CD4-positive, alpha-beta T cell treated with Interleukin-12 subunit alpha and Interleukin-12 subunit beta, for 1 hour (primary cell): ENCODE measurements around the gene ANKRD11.
A peak's percentile ranks its signal among the peaks of the same experiment; 100 is the strongest.
"Not testable (repeated sequence)": the region's sequence is repeated elsewhere in the genome, so short reads cannot be mapped to it uniquely, and the experiment has no call there.

Experiments used
- DNase-seq: peaks from one replicate; pipeline ENCODE4 v3.0.0-alpha.2; 2020

Gene ANKRD11

DNA sequence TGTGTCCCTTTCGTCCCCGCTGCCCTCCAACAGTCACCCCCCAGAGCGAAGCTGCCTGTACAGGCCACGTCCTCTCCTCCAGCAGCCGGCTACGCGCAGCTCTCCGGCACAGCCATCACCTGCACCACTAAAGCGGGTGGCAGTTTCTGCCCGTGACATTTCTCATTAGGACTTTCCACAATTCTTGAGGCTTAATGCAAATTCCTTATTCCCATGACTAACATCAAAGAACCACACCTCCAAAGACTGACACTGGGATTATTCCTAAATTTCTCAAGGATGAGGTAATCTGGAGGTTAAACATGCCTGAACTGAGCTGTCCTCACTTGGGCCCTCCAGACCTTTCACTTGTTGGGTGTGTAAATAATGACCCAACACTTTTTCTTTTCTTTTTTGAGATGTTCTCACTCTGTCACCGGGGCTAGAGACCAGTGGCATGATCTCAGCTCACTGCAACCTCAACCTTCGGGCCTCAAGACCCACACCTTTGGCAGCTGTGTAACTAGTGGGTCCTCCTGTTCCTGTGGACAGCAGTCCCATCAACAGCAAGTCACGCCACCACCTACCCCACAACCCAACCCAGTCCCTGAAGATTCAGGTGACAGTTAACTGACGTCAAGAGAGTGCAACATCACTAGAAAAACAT is 11.7 kb downstream of the ANKRD11 start:
- DNase-seq: no peak

DNA sequence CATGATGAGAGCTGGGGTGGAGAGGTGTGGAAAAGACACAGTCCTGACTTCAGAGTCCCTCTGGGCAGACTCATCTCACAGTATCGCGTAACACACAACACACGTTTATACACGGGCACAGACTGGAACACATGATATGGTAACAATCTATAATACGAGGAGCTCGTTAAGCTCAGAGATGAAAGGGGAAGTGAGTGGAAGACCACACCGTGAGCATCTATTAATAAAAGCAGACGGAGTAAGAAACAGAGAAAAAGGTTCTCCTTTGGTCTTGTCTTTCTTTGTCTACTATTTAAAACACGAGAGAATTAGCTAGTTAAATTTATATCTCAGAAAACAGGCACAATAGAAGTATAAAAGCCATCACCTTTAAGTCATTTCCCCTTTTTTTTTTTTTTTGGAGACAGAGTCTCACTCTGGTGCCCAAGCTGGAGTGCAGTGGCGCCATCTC is 13.5 kb downstream of the ANKRD11 start:
- no peak for DNase-seq

DNA sequence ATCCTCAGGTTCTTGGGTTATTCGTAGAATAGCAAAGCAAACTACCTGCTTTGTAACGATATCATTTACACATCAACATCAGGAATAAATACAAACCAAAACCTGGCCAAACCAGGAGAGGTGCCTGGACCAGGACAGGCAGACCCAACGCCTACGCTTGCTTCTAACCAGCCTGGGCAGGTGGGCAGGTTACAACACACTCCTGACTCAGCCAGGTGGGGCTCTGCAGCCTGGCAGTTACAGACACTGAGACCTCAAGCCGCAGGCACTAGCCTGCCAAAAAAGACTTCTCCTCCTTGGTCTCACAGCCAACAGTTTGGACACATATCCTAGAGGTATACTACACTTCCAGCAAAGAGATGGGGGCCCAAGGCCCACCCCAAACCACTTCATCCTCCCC is 14.0 kb downstream of the ANKRD11 start:
- DNase-seq: no peak

DNA sequence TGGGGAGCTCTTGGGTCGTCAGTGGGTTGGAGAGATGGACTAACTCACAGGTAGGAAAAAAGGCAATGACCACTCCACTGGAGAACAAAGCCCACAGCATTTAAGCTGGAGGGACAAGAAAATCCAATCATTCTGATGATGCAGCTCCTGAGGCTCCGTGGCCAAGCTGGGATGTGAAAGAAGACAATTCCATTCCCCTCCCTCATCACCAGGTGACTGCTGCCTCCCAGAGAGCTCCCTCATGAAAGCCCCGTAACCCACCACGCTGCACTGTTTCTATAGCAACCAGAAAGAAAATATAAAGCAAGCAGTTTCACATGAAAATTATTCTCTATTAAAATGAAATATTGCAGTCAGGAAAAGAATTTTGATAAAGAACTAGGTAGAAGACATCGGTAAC is 15.2 kb downstream of the ANKRD11 start:
- DNase-seq: no peak

DNA sequence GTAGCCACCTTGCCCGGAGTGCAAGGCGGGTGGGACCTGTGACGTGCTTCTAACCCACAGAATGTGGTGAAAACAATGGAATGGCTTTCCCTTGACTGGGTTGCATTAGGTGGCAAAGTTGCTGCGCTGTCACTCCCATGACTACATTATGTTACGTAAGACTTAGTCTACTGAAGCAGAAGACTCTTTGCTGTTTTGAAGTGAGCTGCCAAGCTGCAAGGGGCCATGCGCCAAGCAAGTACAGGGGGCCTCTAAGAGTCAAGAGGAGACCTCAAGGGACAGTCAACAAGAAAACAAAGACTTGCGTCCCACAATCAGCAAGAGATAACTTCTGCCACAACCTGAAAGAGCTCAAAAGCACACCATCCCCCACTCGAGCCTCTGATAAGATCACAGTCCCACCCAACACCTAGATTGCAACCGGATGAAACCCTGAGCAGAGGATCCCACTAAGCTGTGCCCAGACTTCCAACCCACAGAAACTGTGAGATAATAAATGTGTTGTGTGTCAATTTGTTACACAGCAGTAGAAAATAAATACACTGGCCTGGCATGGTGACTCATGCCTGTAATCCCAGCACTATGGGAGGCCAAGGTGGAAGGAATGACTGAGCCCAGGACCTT is 16.5 kb downstream of the ANKRD11 start:
- DNase-seq: peak; percentile 35

DNA sequence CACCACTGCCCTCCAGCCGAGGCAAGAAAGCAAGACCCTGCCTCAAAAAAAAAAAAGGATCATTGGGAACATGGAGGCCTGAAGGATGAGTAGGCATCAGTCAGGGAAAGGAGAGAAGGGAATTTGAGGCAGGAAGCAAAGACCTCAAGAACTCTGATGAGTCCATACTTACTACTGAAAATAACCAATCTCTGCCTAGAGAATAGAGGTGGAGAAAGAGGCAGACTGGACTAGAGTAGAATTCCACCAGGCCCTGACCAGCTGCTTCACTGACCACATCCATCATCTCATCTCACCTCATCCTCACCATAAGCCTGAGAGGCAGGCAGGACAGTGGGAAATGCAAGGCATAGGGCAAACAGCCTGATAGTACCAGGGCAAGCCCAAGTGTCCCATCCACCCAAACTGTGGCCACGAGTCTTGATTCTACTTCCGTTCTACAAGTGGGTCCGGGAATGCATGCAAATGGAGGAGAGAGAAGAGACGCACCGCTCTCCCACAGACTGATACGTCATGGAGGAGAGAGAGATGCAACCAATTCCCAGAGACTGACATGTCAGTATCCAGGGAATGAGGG is 17.1 kb downstream of the ANKRD11 start:
- DNase-seq: no peak

DNA sequence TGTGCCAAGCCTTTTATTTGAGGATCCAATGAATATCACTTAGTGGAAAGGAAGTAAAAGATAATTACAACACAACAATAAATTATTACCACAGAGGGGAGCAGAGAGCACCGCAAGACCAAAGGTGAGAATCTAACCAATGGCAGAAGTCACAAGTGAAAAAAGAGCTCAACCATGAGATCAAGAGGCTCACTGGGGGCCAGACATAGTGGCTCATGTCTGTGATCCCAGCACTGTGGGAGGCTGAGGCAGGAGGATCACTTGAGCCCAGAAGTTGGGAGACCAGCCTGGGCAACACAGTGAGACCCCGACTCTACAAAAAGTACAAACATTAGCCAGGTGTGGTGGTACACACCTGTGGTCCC is 17.7 kb downstream of the ANKRD11 start:
- peak; percentile 26 for DNase-seq

DNA sequence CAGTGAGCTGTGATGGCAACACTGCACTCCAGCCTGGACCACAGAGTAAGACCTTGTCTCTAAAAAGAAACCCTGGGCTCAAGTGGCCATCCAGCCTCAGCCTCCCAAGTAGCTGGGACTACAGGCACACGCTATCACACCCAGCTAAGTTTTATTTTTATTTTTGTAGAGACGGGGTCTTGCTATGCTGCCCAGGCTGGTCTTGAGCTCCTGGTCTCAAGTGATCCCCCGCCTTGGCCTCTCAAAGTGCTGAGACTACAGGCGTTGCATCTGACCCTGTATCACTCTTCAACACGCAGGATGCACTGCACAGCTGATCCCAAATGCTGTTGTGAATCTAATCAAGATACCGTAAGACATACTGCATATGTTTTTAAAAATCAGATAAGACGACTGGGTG is 23.0 kb downstream of the ANKRD11 start:
- no peak for DNase-seq

DNA sequence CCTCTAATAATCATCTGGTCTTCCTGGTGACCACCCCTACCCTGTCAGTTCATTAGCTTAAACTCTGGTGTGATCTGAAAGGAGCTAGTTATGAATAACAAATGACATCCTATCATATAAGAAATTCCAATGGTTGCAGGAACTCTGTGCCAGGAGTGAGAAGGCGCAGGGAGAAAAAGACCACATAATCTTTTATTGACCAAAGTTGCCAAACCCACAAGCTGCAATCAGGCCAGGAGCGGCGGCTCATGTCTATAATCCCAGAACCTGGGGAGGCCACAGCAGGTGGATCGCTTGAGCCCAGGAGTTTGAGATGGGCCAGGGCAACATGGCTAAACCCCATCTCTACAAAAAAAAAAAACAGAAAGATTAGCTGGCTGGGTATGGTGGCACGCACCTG is 23.4 kb downstream of the ANKRD11 start:
- DNase-seq: no peak

DNA sequence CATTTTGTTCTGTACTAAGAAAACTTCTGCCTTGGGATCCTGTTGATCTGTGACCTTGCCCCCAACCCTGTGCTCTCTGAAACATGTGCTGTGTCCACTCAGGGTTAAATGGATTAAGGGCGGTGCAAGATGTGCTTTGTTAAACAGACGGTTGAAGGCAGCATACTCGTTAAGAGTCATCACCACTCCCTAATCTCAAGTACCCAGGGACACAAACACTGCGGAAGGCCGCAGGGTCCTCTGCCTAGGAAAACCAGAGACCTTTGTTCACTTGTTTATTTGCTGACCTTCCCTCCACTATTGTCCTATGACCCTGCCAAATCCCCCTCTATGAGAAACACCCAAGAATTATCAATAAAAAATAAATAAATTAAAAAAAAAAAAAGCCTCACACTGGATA is 27.0 kb downstream of the ANKRD11 start:
- DNase-seq: not testable (repeated sequence)

DNA sequence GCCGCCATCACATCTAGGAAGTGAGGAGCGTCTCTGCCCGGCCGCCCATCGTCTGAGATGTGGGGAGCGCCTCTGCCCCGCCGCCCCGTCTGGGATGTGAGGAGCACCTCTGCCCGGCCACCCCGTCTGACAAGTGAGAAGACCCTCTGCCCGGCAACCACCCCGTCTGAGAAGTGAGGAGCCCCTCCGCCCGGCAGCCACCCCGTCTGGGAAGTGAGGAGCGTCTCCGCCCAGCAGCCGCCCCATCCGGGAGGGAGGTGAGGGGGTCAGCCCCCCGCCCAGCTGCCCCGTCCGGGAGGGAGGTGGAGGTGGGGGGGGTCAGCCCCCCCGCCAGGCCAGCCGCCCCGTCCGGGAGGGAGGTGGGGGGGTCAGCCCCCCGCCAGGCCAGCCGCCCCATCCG is 27.7 kb downstream of the ANKRD11 start:
- not testable (repeated sequence) for DNase-seq

DNA sequence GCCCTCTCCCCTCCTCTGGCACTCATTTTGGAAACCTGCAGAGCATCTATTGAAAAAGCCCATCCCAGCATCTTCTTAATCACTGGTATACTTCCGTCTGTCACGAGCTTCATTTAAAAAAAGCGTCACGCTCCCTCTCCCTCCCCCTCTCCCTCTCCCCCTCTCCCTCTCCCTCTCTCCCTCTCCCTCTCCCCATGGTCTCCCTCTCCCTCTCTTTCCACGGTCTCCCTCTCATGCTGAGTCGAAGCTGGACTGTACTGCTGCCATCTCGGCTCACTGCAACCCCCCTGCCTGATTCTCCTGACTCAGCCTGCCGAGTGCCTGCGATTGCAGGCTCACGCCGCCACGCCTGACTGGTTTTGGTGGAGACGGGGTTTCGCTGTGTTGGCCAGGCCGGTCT is 28.5 kb downstream of the ANKRD11 start:
- DNase-seq: not testable (repeated sequence)

DNA sequence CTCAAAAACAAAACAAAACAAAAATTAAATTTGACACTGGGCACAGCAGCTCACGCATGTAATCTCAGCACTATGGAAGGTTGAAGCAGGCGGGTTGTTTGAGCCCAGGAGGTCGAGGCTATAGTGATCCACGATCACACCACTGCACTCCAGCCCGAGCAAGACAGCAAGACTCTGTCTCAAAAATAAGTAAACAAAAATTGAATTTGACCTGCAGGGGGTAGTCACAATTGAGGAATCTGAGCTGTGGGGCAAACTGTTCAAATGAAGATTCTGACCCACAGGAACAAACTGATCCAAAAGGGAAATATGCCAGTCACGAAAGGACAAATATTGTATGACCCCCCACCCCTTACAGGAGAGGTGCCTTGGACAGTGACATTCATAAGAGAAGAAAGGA is 29.8 kb downstream of the ANKRD11 start:
- DNase-seq: no peak

DNA sequence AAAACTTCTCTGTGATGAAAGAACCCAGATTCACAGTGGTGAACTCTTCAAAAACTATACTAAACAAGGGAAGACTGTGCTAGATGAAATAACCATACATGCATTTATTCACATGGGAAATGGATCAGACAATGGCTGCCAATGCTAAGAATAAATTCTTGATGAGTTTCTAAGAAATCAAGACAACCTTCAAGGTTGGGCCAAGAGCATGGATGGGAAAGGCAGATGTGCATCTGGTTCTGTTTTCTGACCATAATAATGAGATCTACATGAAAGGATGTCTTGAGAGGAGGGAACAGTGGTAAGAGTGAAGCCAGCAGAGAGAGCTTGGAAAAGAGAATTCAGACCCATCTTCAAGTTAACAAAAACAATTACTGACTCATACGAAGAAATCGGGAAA is 31.4 kb downstream of the ANKRD11 start:
- no peak for DNase-seq

DNA sequence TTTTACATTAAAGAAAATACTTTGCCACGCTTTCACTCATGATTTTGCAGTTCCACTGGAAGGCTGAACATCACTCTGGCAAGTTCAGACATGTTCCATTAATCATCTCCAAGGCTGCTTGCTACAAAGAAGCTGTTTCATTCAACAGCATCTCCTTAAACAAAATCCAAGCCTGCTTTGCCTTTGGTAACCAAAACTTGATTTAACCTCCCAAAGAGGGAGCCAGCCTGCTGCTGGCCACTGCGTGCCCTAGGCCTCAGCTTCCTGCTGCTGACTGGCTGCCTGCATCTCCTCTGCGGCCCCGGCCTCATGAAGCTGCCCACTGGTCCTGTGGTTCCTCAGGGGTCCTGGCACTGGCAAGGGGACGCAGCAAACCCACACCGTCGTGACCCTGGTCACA is 31.8 kb downstream of the ANKRD11 start:
- DNase-seq: no peak

DNA sequence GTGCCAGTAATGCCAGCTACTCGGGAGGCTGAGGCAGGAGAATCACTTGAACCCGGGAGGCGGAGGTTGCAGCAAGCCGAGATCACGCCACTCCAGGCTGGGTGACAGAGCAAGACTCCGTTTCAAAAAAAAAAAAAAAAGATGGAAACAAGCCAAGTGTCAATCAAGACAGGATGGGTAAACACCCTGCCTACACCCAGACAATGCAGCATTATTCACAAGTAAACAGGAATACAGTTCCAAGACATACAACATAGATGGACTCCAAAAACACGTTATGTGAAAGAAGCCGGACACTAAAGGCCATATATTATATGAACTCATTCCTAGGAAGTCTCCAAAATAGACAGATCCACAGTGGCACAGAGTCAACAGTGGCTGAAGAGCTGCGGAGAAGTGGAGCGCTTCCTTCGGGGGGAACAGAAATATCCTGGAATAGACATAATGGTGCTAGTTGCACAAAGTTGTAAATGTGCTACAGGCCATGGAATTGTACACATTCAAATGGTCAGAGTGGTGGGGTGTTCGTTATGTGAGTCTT is 33.9 kb downstream of the ANKRD11 start:
- DNase-seq: no peak

DNA sequence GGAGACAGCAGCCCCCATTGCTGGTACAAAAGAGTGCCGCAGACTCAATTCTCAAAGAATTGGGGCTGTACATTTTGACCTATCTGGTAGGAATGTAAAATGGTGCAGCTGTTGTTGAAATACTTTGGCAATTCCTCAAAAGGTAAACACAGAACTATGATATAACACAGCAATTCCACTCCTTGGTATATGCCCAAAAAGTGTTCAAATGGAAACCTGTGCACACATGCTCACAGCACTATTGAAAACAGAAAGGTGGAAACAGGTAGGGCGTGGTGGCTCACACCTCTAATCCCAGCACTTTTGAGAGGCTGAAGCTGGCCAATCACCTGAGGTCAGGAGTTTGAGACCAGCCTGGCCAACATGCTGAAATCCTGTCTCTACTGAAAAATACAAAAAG is 34.7 kb downstream of the ANKRD11 start:
- DNase-seq: no peak

DNA sequence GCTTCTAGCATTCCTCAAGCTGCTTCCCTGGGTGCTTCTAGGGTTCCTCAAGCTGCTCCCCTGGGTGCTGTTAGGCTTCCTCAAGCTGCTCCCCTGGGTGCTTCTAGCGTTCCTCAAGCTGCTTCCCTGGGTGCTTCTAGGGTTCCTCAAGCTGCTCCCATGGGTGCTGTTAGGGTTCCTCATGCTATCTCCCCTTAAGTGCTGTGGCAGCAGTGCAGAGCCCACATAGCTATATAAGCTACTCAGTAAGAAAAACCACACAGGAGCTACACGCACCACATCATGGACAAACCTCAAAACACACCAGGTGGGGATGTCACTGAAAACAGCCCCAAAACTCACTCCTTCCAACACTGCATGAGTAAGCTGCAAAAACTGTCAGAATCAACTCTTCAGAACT is 35.2 kb downstream of the ANKRD11 start:
- DNase-seq: no peak

DNA sequence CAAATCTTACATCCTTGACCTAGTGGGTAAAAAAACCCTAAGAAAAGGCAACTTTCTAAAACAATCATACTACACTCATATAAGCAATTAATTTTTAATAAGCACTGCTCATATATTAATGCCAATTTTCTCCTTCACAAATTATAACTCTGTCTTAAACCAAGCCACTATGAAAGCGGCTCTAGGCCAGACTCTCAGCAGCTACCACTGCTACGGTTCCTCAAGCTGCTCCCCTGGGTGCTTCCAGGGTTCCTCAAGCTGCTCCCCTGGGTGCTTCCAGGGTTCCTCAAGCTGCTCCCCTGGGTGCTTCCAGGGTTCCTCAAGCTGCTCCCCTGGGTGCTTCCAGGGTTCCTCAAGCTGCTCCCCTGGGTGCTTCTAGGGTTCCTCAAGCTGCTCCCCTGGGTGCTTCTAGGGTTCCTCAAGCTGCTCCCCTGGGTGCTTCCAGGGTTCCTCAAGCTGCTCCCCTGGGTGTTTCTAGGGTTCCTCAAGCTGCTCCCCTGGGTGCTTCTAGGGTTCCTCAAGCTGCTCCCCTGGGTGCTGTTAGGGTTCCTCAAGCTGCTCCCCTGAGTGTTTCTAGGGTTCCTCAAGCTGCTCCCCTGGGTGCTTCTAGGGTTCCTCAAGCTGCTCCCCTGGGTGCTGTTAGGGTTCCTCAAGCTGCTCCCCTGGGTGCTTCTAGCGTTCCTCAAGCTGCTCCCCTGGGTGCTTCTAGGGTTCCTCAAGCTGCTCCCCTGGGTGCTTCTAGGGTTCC is 35.8 kb downstream of the ANKRD11 start:
- not testable (repeated sequence) for DNase-seq

DNA sequence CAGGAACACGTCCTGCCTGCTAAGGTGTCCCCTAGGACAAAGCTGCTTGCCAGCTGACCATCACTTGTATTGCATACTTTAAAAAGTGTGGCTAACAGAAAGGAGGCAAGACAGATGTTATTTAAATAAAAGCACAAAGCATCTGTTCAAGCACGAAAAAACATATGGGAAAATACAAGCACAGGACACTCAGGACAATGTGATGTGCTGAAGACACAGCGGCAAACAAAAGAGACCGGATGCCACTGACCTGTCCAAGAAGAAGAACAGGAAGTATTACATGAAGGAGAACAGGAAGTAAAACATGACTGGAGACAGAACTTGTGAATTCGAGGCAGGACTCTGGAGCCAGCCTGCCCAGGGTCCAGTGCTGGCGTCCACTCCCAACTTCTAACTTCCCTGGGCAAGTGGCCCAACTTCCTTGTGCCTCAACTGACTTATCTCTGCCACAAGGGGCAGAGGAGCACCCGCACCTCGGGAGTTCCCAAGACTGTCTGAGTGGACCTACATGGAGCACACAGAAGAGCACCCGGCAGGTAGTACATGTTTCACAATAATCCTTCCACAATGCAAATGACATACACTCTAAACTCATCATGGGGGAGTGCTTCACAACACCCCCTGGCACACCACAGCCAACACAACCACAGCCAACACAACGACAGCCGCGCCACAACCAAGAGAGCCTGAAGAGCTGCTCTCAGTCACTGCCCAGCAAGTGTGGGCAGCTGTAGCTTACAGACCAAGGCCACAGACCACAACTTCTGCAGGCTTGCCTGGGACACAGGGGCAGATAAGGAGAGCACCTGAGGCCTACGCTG is 36.6 kb downstream of the ANKRD11 start:
- DNase-seq: no peak

DNA sequence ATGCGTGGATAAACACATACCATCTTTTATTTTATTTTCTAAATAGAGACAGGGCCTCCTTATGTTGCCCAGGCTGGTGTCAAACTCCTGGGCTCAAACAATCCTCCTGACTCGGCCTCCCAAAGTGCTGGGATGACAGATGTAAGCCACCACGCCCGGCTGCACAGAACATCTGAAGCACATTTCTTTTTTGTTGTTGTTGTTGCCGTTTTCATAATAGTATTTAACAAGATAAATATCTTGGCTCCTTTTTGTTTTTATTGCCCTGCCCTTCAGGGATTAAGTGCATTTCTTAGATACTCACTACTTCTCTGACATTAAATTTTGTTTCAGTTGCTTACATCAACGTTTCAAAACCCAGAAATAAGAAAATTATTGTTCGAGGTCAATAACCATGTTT is 37.4 kb downstream of the ANKRD11 start:
- DNase-seq: no peak

DNA sequence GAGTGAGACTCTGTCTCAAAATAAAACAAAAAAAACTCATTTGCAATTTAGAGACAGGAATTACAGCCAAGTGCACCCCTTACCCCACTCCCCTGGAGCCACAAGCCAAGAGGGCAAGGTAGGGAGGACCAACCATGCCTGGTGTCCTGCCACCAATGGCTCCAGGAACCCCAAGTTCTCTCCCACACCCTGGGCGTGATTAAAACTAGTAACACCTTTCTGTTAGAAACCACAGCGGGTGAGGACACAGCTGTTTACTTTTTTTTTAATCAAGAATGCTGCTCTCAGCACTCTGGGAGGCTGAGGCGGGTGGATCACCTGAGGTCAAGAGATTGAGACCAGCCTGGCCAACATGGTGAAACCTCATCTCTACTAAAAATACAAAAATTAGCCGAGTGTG is 38.1 kb downstream of the ANKRD11 start:
- peak; percentile 32 for DNase-seq

DNA sequence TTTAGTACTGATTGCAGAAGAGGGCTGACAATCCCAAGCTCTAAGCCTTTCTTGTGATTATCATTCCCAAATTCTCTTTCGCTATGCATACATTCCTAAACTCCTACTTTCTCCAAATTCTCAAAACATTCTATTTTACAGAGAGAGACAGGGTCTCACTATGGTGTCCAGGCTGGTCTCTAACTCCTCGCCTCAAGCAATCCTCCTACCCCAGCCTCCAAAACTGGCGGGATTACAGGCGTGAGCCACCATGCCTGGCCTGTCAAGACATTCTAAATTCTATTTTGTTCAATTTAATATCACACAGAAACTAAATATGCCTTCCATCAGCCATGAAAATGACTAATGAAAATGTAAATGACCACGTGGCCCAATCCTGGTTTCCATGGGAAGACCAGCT is 39.8 kb downstream of the ANKRD11 start:
- DNase-seq: no peak
